HG03196 (cell line): ENCODE results near the gene IGFALS.

Experiments used
- ATAC-seq: cut with Tn5 transposase; IDR thresholded peaks from one replicate; pipeline ENCODE4 v1.9.1; 2021; ENCODE audit not compliant: unreplicated experiment

Gene IGFALS

GRCh38 chr16:1767116-1767994 is 26.1 kb downstream of the IGFALS start:
- no peak for ATAC-seq

- no peak for ATAC-seq
Observed at GRCh38 chr16:1766701-1767100, 26.8 kb downstream of the IGFALS start.

GRCh38 chr16:1766231-1766630 is 27.3 kb downstream of the IGFALS start:
- no peak for ATAC-seq

- no peak for ATAC-seq
Observed at GRCh38 chr16:1765826-1766225, 27.7 kb downstream of the IGFALS start.

GRCh38 chr16:1764971-1765370 is 28.5 kb downstream of the IGFALS start:
- no peak for ATAC-seq

- no peak for ATAC-seq
Observed at GRCh38 chr16:1763521-1764511, 29.7 kb downstream of the IGFALS start.

- ATAC-seq, result no peak
Observed at GRCh38 chr16:1762879-1763520, 30.5 kb downstream of the IGFALS start.

- no peak for ATAC-seq
Observed at GRCh38 chr16:1762196-1762878, 31.2 kb downstream of the IGFALS start.

- no peak for ATAC-seq
Observed at GRCh38 chr16:1761751-1762150, 31.8 kb downstream of the IGFALS start.

- no peak for ATAC-seq
Observed at GRCh38 chr16:1760911-1761310, 32.6 kb downstream of the IGFALS start.

GRCh38 chr16:1759511-1759910 is 34.0 kb downstream of the IGFALS start:
- ATAC-seq, result no peak

GRCh38 chr16:1758923-1759322 is 34.6 kb downstream of the IGFALS start:
- ATAC-seq, result no peak

- no peak for ATAC-seq
Observed at GRCh38 chr16:1757714-1758461, 35.6 kb downstream of the IGFALS start.

- ATAC-seq, result no peak
Observed at GRCh38 chr16:1754204-1754603, 39.3 kb downstream of the IGFALS start.

GRCh38 chr16:1752853-1753252 is 40.7 kb downstream of the IGFALS start:
- no peak for ATAC-seq

GRCh38 chr16:1751946-1752345 is 41.6 kb downstream of the IGFALS start:
- ATAC-seq, result no peak

- ATAC-seq, result no peak
Observed at GRCh38 chr16:1749152-1750117, 44.1 kb downstream of the IGFALS start.

- ATAC-seq, result no peak
Observed at GRCh38 chr16:1747934-1748333, 45.6 kb downstream of the IGFALS start.

GRCh38 chr16:1746693-1747195 is 46.8 kb downstream of the IGFALS start:
- ATAC-seq, result no peak
